CD1c-positive myeloid dendritic cell (primary cell): ENCODE measurements around the gene COA8.

Experiments
- DNase-seq: peaks from one replicate; pipeline ENCODE4 v3.0.0-alpha.2; 2016; ENCODE audit errors: extremely low spot score

COA8 gene, protein sequence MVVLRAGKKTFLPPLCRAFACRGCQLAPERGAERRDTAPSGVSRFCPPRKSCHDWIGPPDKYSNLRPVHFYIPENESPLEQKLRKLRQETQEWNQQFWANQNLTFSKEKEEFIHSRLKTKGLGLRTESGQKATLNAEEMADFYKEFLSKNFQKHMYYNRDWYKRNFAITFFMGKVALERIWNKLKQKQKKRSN

DNA sequence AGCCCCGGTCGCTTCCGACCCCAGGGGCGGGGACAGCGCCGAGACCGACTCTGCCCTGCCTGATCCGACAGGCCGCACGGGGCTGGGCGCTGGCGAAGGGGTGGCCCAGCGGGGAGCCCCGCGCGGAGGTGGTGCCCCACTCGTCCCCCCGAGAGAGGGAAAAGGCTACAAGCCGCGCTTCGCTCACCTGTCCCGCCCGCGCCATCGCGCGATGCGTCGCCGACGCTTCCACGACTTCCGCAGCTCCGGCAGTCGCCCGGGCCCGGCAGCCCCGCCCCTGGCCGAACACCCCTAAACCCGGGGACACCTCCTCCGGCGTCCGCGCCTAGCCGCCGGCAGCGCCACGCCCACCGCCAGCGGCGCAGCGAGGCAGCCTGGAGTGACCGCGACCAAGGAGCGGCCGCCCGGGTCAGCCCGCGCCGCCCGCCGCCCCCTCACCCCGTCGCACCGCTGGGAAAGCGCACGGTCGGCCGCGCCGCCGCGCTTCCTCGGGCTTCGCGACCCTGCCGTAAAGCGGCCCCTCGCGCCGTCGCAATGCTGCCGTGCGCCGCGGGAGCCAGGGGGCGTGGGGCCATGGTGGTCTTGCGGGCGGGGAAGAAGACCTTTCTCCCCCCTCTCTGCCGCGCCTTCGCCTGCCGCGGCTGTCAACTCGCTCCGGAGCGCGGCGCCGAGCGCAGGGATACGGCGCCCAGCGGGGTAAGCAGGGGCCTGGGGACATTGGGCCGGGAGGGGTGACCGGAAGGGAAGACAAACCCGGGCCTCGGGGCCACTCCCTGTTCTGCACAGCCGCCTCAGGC is at the start of gene COA8, which contains the start of gene BAG5:
Gene COA8 (plus strand): TSS at position 532 of the 797 bp plus-strand sequence. CDS start 42 bp downstream, at position 574.
Gene BAG5 (minus strand): TSS at position 229 of the 797 bp plus-strand sequence. CDS start 1,493 bp downstream, outside the sequence.
- peak; percentile 89 for DNase-seq

DNA sequence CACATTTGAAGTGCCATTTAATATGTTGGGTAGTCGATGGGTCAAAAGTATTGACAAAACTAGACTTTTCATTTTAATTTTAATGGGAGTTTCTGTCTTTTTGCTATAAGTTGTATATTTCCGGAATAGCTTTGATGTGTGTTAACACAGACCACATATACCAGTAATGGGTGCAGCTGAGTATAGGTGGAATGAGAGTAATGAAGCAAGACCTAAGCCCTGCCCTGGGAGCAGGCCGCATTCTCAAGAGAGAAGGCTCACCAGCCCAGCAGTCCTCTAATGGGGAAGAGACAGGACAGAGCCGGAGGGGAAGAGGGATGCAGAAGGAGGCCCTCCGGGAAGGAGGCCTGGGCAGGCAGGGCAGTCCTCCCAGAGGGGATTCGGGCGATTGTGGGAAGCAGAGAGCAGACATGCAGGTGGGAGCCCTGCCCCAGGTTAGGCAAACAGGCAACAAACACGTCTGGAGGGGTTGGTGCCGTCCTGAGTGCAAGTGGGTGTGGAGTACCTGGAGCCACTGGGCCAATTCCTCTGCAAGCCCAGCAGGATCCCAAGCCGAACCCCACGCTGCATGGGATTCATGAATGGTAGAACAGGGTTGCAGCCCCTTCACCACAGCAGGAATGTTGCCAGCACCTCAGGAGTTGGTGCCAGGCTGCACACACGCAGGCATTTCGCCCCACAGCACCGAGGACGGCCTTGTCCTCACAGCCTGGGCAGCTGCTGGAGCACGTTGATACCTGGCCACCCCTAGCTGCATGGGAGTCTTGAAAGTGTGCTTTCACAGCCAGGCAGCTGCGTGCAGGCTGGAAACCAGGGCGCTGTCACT is 48.0 kb upstream of the COA8 start:
- no peak for DNase-seq

DNA sequence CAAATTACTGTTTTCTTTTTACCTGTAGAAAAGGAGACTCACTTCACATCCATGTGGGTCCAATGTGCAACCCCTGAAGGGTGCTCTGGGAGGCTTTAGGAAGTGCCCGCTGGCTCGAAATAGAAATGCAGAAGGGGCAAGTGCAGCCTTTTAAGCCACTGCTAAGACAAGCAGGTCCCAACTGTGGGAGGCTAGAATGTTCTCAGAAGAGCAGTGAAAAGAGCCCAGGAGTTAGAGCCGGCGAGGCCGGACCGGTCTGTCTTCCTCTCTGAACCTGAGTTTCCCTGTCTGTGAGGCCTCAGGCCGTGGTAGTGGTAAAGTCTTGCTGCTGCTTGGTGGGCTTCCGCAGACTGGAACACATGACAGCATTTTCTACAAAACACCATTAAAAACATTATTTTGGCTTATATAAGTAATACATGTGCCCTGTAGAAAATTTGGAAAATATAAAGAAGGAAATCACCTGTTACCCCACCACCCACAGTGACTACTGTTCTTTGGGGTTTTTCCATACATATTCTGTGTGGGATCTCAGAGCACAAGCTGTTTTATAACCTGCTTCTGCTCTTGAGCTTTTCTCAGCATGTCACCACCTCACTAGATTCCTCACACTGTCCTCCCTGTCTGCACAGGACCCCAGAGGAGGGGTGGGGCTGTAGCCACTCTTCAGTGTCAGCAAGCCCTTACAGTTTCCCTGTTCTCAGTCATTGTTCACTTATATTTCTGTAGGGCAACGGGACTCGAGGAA is 46.2 kb upstream of the COA8 start:
- DNase-seq = no peak

DNA sequence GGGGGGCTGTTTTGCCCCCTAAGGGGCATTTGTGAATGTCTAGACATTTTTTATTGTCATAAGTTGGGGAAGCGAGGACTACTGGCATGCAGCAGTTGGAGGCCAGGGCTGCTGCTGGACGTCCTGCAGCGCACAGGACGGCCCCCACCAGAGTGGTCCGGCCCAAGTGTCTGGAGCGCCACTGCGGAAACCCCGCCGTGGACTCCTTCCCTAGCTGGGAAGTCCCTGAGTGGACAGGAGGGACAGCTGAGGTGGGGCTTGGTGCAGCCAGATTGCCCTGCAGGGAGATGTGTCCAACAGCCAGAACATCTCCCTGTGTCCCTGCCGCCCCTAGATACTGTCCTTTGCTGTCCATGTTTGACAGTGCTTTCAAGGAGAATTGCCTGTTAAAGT is 45.6 kb upstream of the COA8 start:
- DNase-seq = no peak

DNA sequence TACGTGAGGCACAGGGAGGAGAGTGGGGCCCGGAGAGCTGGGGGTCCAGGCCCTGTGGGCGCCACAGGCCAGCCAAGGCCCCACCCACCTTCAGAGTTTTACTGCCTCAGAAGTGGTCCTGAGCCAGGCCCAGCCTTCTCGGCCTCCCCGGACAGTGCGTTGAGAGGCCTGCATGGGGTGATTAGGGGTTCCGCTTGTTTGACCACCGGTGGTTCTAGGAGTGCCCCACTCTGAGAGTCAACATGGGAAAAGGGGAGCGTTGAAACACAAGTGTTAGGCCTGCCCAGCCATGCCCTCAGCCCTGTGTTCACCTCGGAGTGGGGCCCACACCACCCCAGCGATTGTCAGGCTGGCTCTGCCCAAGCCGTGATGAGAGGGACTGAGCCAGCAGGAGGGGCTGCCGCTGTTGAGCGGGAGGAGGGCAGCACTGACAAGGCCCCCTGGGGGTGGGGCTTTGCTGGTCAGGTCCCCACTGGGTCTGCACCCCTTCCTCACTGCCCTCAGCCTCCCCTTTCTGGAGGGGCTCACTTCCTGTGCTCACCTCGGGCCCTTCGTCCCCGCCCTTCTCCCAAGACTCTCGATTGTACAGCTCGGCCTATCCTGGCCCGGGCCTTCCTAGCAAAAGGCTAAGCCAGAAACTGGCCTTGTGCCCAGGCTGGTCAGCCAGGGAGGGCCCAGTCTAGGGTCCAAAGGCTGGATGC is 44.9 kb upstream of the COA8 start:
- no peak for DNase-seq

DNA sequence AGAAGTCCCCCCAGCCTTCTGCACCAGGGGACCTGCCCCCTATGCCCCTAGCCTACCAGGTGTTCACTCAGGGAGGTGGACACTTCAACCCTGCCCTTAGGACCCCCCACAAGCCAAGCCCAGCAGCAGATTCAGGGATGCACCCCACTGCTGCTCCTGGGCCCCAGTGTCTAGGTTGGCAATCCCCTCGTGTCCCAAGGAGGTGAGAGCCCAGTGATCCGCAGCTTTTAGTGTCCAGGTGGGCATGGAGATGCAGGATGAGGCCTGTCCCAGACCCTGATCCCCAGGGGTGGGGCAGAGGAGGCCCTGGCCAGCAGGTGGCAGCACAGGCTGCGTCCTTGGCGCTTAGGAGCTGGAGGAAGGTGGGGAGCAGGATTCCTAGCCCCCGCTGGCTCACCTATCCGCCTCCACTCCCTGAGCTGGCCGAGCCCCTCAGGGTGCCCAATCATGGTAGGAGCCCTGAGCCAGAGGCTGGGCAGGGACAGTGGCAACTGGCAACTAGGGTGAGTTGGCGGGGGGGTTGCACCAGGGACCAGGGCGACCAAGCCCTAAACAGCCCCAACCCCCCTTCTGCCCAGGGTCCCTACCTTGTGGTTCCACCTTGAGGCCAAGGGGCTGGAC is 44.2 kb upstream of the COA8 start:
- peak; percentile 51 for DNase-seq

DNA sequence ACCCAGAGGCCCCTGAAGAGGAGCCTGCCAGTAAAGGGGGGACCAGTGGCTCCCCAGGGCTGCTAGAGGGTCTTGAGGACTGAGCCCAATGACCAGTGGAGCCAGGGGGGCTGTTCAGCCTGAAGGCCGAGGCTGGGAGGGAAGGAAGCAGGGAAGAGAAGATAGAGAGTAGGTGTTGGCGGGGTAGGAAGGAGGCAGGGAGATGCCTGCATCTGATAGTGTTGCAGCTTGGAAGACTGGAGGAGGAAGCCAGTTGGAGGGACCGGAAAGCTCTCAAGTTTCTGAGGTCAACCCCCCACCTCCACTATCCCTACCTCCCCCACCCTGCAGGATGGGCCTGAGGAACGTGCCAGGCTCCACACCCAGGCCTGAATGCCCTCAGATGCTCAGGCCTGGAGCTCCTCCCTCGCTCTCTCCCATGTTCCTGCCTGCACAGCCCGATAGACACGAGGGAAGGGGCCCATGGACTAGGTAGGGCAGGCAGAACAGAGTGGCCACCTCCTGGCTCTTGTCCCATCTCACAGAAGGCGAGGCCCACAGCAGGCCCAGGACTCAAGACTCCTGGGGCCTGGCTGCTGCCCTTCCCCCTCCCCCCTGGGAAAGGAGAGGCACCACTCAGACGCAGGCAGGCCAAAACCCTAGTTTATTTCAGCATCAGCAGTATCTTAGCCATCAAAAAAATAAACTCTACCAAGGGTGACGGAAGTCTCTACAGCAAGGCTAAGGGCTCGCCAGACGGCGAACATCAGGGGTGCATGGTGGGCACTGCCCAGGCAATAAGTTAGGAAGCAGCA is 43.5 kb upstream of the COA8 start:
- DNase-seq = no peak

DNA sequence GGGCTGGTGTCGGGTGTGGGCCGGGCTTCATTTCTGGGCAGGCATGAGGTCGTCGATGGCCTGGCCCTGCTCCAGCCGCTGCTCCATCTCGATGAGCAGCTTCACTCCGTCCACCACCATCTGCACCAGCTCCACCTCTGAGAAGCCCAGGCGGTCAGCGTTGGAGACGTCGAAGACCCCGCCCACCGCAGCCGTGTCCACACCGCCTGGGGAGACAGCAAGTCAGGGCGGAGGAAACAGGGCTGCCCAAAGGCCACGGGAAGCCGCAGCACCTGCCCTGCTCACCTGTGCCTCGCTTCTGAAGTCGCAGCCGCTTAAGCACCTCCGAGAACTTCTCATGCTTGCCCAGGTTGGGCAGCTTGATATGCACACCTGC is 42.9 kb upstream of the COA8 start:
- no peak for DNase-seq

DNA sequence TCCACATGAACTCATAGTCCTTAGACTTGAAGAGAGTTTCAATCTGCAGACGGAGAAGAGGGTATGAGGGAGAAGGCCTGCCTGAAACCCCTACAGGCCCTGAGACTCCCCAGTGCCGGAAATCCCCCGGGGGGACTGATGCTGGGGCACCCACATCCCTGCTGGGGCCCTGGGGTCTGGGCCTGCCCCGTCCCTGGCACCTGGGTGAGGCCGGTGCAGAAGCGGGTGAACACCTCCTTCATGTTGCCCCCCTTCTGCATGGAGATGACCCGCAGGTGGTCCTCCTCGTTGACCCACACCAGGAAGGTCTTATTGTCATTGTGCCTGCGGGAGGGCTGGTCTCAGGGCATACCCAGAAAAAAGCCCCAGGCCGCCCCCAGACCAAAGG is 42.5 kb upstream of the COA8 start:
- no peak for DNase-seq

DNA sequence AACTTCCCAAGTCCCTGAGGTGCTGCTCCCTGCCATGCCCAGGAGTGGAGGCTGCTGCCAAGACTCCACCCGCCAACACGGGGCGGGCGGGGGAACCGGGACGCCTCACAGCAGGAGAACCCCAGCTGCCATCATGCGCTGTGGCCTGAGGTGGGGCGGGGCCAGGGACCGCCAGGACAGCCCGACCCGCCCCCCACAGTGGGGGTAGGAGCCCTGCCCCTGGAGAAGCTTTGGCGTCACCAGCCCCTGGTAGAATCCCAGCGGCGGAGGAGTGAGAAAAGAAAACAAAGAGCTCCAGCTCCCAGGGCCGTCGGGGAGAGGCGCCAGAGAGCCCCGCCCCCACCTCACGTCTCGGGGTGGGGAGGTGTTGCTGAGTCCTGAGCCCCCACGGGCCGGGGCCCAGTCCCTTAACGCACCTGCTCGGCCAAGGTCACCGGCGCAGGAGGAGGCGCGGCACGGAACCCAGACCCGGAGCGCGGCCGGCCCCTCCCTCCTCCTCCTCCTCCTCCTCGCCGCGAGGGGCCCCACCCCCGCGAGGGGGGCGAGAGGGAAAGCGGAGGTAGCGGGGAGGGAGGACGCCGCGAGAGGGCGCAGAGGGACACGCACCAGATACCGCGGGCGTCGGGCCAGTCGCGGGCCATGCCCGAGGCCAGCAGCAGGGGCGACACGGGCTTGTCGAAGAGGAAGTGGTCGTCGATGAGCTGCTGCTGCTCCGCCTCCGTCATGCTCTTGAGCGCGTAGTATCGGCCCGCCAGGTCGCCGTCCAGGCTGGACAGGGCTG is 41.9 kb upstream of the COA8 start:
- peak; percentile 89 for DNase-seq

DNA sequence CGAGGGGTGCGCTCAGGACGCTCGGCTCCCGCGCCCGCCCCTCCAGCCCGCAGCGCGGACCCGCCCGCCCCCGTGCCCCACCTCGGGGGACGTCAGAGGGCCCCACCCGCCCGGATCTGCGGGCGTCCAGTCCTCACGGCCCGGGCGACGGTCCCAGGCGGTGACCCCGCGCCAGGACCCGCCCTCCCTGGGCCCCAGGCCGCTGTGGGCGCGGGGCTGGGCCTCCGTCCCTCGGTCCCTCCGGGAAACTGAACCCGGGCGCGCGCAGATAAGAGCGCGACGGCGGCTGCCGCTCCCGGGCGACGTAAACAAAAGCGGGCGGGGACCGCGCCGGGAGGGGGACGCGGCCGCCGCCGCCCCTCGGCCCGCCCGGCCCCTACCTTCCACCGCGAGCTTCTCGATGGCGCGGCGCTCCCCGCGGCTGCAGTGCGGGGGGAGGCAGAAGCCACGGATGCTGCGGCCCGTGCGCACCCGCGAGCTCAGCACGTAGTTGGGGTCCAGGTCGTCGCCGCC is 41.3 kb upstream of the COA8 start:
- no peak for DNase-seq

DNA sequence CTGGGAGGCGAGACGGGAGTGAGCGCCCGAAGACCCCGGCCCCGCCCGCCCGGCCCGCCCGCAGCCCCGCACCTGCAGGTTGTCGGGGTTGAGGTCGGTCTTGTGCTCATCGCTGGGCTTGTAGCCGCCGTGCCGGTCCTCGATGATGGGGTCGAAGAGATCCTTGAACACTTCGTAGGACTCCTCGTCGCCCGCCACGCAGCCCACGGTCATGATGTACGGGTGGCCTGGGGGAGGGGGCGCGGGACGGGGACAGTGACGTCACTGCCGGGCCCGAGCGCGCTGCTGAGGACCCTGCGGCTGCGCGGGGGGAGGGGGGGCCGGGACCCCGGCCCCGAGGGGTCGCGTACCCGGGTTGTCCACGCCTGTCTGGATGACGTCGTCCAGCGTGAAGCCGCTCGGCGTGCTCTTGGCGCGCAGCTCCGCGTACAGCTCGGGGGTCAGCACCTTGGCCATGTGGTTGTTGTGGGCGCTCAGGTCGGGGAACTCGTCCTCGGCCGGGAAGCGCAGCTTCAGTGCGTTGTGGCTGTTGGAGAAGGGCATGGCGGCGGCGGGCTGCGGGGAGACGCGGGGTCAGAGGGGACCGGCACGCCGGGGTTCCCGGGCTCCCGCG is 40.7 kb upstream of the COA8 start:
- DNase-seq = peak; percentile 17

DNA sequence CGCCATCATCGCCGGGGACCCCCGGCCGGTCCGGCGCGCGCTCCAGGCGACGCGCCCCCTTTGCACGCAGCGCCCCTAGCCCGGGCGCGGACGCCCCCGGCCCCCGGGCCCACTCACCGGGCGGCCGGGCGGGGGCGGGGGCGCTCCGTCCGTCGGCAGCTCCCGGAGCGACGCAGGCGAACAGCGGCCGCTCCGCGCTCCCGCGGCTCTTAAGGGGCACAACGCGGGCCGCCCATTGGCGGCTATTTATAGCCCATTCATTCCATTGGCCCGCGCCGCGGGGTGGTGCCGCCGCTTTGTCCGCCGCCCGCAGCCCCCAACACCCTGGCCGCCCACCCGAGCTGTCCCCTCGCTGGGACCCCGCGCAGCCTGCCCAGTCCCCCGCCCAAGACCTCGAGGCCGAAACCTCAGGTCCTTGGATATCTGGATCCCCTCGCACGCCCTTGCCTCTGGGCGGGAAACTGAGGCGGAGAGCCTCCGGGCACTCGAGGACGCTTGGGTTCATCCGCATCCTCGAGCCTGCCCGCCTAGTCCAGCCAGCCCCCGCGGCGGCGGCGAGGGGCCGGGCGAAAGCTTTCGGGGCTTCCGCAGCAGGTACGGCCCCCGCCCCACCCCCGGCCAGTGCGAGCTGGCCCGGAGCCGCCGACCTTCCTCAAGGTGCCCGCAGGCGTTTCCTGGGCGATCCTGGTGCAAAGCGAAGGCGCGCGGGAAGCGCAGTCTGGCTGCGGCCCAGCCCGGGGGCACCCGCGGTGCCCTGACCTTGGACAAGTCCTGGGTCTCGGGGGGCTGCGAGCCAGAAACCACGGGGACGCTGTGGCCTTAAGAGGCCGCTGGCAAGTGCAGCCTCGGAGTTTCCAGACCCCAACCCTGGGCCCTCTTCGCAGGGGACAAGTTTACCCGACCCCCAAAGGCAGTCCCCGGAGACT is 39.8 kb upstream of the COA8 start, which contains the start of gene CKB:
Gene CKB (minus strand): TSS at position 182 of the 926 bp plus-strand sequence. CDS start 337 bp downstream, outside the sequence.
- DNase-seq = peak; percentile 65

DNA sequence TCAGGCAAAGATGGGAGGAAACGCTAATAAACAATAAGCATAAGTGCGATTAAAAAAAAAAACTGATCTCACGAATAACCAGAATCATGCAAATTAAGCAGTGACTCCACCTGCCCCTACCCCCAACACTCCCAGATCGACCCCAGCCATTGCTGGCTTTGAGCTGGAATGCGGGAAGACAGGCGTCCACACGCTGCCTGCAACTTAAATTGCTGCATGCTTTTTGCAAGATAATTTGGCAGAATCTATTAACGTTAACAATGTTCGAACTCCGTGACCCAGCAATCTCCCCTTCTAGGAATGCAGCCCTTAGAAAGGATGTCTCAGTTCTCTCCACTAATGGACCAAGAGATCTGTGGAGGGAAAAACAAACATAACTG is 39.2 kb upstream of the COA8 start:
- no peak for DNase-seq

DNA sequence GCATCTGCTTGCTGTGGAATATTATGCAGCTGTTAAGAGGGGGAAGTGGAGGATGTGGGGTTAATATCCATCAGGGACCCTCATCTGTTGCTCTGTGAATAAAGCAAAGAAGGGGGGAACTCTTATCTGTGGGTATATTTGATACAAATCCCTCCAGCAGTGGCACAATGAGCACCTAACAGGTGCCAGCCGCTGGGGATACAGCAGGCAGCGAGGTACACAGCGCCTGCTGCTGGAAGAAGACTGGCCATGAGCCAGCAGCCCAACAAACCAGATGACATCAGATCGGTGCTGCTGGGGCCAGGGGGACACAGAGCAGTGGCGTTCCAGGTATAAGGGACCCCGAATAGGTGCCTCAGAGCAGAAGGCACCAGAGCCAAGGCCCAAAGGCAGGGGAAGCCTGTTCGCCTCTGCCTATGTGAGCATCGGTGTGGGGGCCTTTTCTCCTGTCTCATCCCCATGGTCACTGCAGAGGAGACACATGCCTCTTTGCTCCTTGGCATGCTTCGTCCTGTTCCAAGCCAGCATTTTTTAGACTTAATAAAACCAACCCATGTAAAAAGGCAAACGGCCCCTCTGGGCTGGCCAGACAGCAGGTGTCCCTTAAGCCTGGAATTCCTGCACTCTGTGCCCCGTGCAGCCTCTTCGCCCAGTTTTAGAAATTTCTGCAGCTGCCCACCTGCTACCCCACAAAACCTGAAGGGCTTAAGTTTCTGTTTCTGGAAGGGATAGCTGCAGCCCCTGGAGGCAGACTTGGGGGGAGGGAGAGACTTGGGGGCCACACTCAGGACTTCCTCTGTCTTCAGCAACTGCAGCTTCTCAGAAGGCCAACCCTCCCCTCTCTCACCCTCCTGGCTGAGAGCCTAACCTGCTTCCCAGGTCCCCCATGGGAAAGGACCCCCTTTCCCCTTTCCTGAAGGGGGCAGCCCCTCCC is 38.5 kb upstream of the COA8 start:
- DNase-seq = no peak
